GM12878 (cell line): Measurements from ENCODE around the gene EGF. TPM values are rescaled to one million over a fixed set of nuclear protein-coding genes. Genes with fewer than 3 reads are reported as not detected.

Source experiments
- ATAC-seq: fragments of 200-7000 bp; cut with Tn5 transposase; 3 replicates; pipeline ENCODE4 v1.9.1; 2020; ENCODE audit warnings: mild to moderate bottlenecking, moderate library complexity
- BruUV-seq: library from RNA; stranded (reverse); fragments of 400-500 nt; replicated peaks from 2 replicates; lab custom pipeline; 2021; lab: Mats Ljungman, UMichigan
- CTCF ChIA-PET: fragments of 300-600 bp; sonication (Branson Sonifier 250); formaldehyde crosslinking; extraction: SDS; loops from one replicate; lab custom pipeline; 2021; ENCODE audit warnings: inconsistent platforms; lab: Yijun Ruan, JAX
- POLR2A ChIA-PET: fragments of 350-600 bp; formaldehyde crosslinking; extraction: SDS; loops from one replicate; lab custom pipeline; 2021; ENCODE audit warnings: inconsistent platforms; lab: Charles Lee
- RAD21 ChIA-PET: fragments of 300-600 bp; sonication (Branson Sonifier 250); formaldehyde crosslinking; loops from one replicate; lab custom pipeline; 2023; ENCODE audit warnings: antibody characterized with exemption; ENCODE audit not compliant: unreplicated experiment; lab: Charles Lee
- SMC1A ChIA-PET: fragments of 300-600 bp; sonication (Branson Sonifier 250); formaldehyde crosslinking; loops from one replicate; lab custom pipeline; 2023; ENCODE audit not compliant: unreplicated experiment, uncharacterized antibody; lab: Charles Lee
- DNase-seq: peaks from one replicate; pipeline ENCODE4 v3.0.0-alpha.2; 2011; ENCODE audit warnings: low read depth, low spot score
- FAIRE-seq: peaks from 3 replicates; lab custom pipeline; 2011; peaks lifted over from hg19 to GRCh38; lab: Jason Lieb, UNC
- H2AFZ ChIP-seq: 2 replicates; pipeline ENCODE4 v1.6.0; 2011; ENCODE audit warnings: low read depth, low read length, control low read depth; ENCODE audit not compliant: control insufficient read depth
- H3K27ac ChIP-seq: 2 replicates; pipeline ENCODE4 v1.5.1; 2011; ENCODE audit warnings: control low read depth; ENCODE audit not compliant: control insufficient read depth, insufficient read depth
- H3K27me3 ChIP-seq, 2 experiments: replicated peaks in 1 of 2; 2 replicates each; pipeline versions ENCODE4 v1.6.0 to v1.6.1; 2011; ENCODE audit warnings: low read length in 1 of 2; ENCODE audit not compliant: control insufficient read depth in 2 of 2, insufficient read depth in 2 of 2
- H3K36me3 ChIP-seq, 2 experiments: 2 replicates each; pipeline ENCODE4 v1.5.1; 2011; ENCODE audit warnings: low read length in 1 of 2; ENCODE audit not compliant: control insufficient read depth in 2 of 2, insufficient read depth in 2 of 2
- H3K4me1 ChIP-seq: 2 replicates; pipeline ENCODE4 v1.6.1; 2011; ENCODE audit warnings: mild to moderate bottlenecking, low read length, moderate library complexity, mixed read lengths; ENCODE audit not compliant: control insufficient read depth, insufficient read depth
- H3K4me2 ChIP-seq: 2 replicates; pipeline ENCODE4 v1.6.0; 2011; ENCODE audit warnings: control low read depth; ENCODE audit not compliant: control insufficient read depth, insufficient read depth
- H3K4me3 ChIP-seq: fragments of 200-600 bp; sonication (generic); 2 replicates; pipeline ENCODE4 v1.5.1; 2016
- H3K79me2 ChIP-seq: 2 replicates; pipeline ENCODE4 v1.6.0; 2011; ENCODE audit warnings: low read length; ENCODE audit not compliant: control insufficient read depth, insufficient read depth
- H3K9ac ChIP-seq: 2 replicates; pipeline ENCODE4 v1.8.0; 2011; ENCODE audit warnings: low read length, control low read depth, mixed read lengths; ENCODE audit not compliant: control insufficient read depth, insufficient read depth
- H3K9me3 ChIP-seq: replicated peaks from 3 replicates; pipeline ENCODE4 v1.5.1; 2011; ENCODE audit warnings: mild to moderate bottlenecking, low read length; ENCODE audit not compliant: control insufficient read depth, insufficient read depth
- H4K20me1 ChIP-seq: 2 replicates; pipeline ENCODE4 v1.6.0; 2011; ENCODE audit not compliant: control insufficient read depth, insufficient read depth
- BRCA1 ChIP-seq: IDR thresholded peaks from 2 replicates; pipeline ENCODE4 v1.6.1; 2011; ENCODE audit warnings: low read depth, low read length, improper control_type of control experiment
- ETV6 ChIP-seq, 2 experiments: fragments of 450-650 bp in 1 of 2; IDR thresholded peaks in 1 of 2; conservative IDR thresholded peaks in 1 of 2; 2 replicates each; pipeline ENCODE4 v1.6.1; 2014; ENCODE audit warnings: antibody characterized with exemption in 1 of 2, borderline replicate concordance in 1 of 2, low read depth in 1 of 2, mild to moderate bottlenecking in 1 of 2, moderate library complexity in 1 of 2
- FOS ChIP-seq: IDR thresholded peaks from 3 replicates; pipeline ENCODE4 v1.6.1; 2011; ENCODE audit warnings: borderline replicate concordance; ENCODE audit not compliant: insufficient read length; ENCODE audit errors: extremely low read depth
- FOXK2 ChIP-seq: fragments of 450-650 bp; IDR thresholded peaks from 2 replicates; pipeline ENCODE4 v1.6.1; 2017; ENCODE audit warnings: mild to moderate bottlenecking, moderate library complexity
- LARP7 ChIP-seq: fragments of 450-650 bp; IDR thresholded peaks from 2 replicates; pipeline ENCODE4 v1.6.1; 2017; ENCODE audit warnings: mild to moderate bottlenecking
- SIX5 ChIP-seq: IDR thresholded peaks from 2 replicates; pipeline ENCODE4 v1.6.1; 2011; ENCODE audit warnings: mild to moderate bottlenecking, low read depth, low read length, moderate library complexity; ENCODE audit not compliant: severe bottlenecking
- SREBF2 ChIP-seq: IDR thresholded peaks from 2 replicates; pipeline ENCODE4 v1.6.1; 2012; ENCODE audit warnings: mild to moderate bottlenecking, low read length
- TAF1 ChIP-seq: IDR thresholded peaks from 2 replicates; pipeline ENCODE4 v1.6.1; 2011; ENCODE audit warnings: mild to moderate bottlenecking, low read depth, low read length, borderline replicate concordance
- ZNF207 ChIP-seq: fragments of 450-650 bp; IDR thresholded peaks from 2 replicates; pipeline ENCODE4 v1.6.1; 2014; ENCODE audit warnings: antibody characterized with exemption, mild to moderate bottlenecking, borderline replicate concordance
- ZSCAN29 ChIP-seq: fragments of 450-650 bp; IDR thresholded peaks from 2 replicates; pipeline ENCODE4 v1.6.1; 2017; ENCODE audit warnings: mild to moderate bottlenecking, moderate library complexity
- WGBS: methylation state at CpG from one replicate; pipeline ENCODE4 v1.1.6; 2016; ENCODE audit warnings: low lambda C conversion rate; ENCODE audit not compliant: insufficient replicate concordance, insufficient coverage; ENCODE audit errors: missing lambda C conversion rate; 5-methylcytosine and 5-hydroxymethylcytosine counted together
- in situ Hi-C: fragments of 300-500 bp; cut with MboI; formaldehyde crosslinking; loops from 9 replicates; pipeline ENCODE4 v1.14.3; 2018; ENCODE audit warnings: mixed read lengths
- intact Hi-C: fragments of 100-400 bp; cut with micrococcal nuclease; formaldehyde crosslinking; loops from one replicate; pipeline ENCODE4 v1.14.2; 2022; ENCODE audit not compliant: unreplicated experiment
- polyA plus RNA-seq, 11 experiments: library from polyadenylated mRNA; depleted of rRNA in 4 of 11; unstranded in 6 of 11; stranded (reverse) in 5 of 11; fragments of >200 nt; fragmentation: Nextera tagmentation in 4 of 11; fragmentation: Illumina TruSeq in 1 of 11; extraction: Ambion mirVana in 4 of 11; extraction: Trizol in 1 of 11; gene quantifications; 1 replicate in 1 of 11; 2 replicates in 10 of 11; pipeline versions ENCODE4 v1.2.1 to v1.2.3, GENCODE V29; 2011 to 2016; ENCODE audit warnings: inconsistent platforms in 2 of 11, missing spikeins in 2 of 11, low read depth in 1 of 11
- total RNA-seq, 4 experiments: library from RNA; depleted of rRNA in 3 of 4; stranded (reverse); fragments of >200 nt in 3 of 4; fragmentation: Illumina TruSeq in 1 of 4; extraction: Trizol in 1 of 4; gene quantifications; 2 replicates each; pipeline versions ENCODE4 v1.2.1 to v1.2.3, GENCODE V29; 2013 to 2021
- TF ChIP-seq, protein P1 (sequence below): IDR thresholded peaks from 2 replicates; pipeline ENCODE4 v1.6.1; 2012; ENCODE audit warnings: low read depth, low read length, improper control_type of control experiment
- TF ChIP-seq, protein P2 (sequence below): IDR thresholded peaks from 2 replicates; pipeline ENCODE4 v1.6.1; 2012; ENCODE audit warnings: improper control_type of control experiment, low read depth, low read length; ENCODE audit not compliant: insufficient replicate concordance

Gene EGF
- total and polyA plus RNA-seq, 10 of the 15 experiments (the other 5 are each of a cell fraction or from before 2014, with no cell fraction given), result 0.02 to 0.90 (median 0.19) TPM; not detected in 4

DNA sequence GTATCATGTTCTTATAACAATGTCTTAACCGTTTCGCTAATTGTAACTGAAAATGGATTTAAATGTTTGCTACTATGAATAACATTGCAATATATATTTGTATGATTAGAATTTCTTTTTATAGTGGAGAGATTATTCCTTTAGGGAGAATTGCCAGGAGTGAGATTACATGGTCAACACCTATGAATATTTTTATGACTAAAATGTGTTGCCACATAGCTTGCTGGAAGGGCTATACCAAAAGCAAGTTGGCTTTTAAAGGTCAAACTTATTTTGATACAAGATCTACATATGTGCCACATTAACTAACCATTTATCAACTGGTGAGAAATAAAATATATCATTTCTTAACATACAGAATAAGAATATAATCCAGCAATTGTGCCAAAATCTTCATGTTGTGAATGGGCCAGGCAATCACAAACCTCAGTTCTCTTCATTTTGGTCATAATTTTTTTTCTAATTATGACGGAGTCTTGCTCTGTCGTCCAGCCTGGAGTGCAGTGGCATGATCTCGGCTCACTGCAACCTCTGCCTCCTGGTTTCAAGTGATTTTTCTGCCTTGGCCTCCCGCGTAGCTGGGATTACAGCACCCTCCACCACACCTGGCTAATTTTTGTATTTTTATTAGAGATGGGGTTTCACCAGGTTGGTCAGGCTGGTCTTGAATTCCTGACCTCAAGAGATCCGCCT lies 10.0 kb upstream of the EGF start:
- Histone ChIP-seq H3K79me2 (no peaks in the 10 kb centered on the region), H3K4me3 (no peak overlapping the region), H3K4me2 (no peak overlapping the region), H3K9me3 (no peaks in the 10 kb centered on the region; the same call in 2 of the 3 replicates), H3K27ac (no peak overlapping the region), H3K4me1 (no peaks in the 10 kb centered on the region), H3K9ac (no peak overlapping the region), H3K27me3 (no peaks in the 10 kb centered on the region), H3K36me3 (no peaks in the 10 kb centered on the region), H4K20me1 (no peaks in the 10 kb centered on the region)
- no peak for DNase-seq
- 38% methylated on average over 8 of the region's 8 CpGs for WGBS
- in situ Hi-C loops, result no loop called here
- no TSS peak for BruUV-seq
- ATAC-seq, result no peak
- POLR2A ChIA-PET, result no interaction called here
- SMC1A ChIA-PET, result no interaction called here
- TF ChIP-seq SIX5, result no peak
- no peak for TF ChIP-seq BRCA1
- TF ChIP-seq, all 136 proteins: peak for 0
- no peak for FAIRE-seq
- H2AFZ ChIP-seq, result no peak overlapping the region
- RAD21 ChIA-PET, result no interaction called here
- intact Hi-C loops, result no loop called here
- CTCF ChIA-PET, result no interaction called here

DNA sequence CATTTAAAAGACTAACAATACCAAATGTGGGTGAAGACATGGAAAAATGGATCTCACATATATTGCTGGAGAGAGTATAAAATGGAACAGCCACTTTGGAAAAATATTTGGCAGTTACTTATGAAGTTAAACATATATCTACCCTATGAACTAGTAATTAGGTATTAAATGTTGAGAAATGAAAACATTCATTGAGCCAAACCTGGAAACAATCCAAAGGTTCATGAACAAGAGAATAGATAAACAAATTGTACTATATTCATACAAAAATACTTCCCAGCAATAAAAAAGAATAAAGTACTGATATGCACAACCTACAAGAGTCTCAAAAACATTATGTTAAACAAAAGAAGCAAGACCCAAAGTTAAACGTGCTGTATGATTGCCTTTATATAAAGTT lies 4.0 kb upstream of the EGF start:
- Histone ChIP-seq H3K79me2 (no peaks in the 10 kb centered on the region), H3K27ac (no peak overlapping the region), H3K4me1 (no peaks in the 10 kb centered on the region), H2AFZ (no peak overlapping the region), H4K20me1 (no peaks in the 10 kb centered on the region), H3K9ac (no peak overlapping the region), H3K9me3 (no peaks in the 10 kb centered on the region), H3K4me2 (no peak overlapping the region), H3K4me3 (no peak overlapping the region), H3K27me3 (peaks cover 0 to 2% of the 10 kb centered on the region in 2 experiments; a peak in 1 of 4 replicates), H3K36me3 (no peaks in the 10 kb centered on the region)
- no peak for FAIRE-seq
- ChIA-PET CTCF (no interaction called here), RAD21 (no interaction called here), SMC1A (no interaction called here), POLR2A (no interaction called here)
- DNase-seq, result no peak
- intact Hi-C loops (no loop called here), in situ Hi-C loops (no loop called here)
- 84% methylated on average over 1 of the region's 1 CpG for WGBS
- no TSS peak for BruUV-seq
- ATAC-seq, result no peak
- TF ChIP-seq, protein P1, sequence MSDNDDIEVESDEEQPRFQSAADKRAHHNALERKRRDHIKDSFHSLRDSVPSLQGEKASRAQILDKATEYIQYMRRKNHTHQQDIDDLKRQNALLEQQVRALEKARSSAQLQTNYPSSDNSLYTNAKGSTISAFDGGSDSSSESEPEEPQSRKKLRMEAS, result no peak
- no peak for TF ChIP-seq ZSCAN29
- no peak for TF ChIP-seq TAF1
- no peak for TF ChIP-seq LARP7
- TF ChIP-seq ZNF207, result no peak
- TF ChIP-seq, protein P2, sequence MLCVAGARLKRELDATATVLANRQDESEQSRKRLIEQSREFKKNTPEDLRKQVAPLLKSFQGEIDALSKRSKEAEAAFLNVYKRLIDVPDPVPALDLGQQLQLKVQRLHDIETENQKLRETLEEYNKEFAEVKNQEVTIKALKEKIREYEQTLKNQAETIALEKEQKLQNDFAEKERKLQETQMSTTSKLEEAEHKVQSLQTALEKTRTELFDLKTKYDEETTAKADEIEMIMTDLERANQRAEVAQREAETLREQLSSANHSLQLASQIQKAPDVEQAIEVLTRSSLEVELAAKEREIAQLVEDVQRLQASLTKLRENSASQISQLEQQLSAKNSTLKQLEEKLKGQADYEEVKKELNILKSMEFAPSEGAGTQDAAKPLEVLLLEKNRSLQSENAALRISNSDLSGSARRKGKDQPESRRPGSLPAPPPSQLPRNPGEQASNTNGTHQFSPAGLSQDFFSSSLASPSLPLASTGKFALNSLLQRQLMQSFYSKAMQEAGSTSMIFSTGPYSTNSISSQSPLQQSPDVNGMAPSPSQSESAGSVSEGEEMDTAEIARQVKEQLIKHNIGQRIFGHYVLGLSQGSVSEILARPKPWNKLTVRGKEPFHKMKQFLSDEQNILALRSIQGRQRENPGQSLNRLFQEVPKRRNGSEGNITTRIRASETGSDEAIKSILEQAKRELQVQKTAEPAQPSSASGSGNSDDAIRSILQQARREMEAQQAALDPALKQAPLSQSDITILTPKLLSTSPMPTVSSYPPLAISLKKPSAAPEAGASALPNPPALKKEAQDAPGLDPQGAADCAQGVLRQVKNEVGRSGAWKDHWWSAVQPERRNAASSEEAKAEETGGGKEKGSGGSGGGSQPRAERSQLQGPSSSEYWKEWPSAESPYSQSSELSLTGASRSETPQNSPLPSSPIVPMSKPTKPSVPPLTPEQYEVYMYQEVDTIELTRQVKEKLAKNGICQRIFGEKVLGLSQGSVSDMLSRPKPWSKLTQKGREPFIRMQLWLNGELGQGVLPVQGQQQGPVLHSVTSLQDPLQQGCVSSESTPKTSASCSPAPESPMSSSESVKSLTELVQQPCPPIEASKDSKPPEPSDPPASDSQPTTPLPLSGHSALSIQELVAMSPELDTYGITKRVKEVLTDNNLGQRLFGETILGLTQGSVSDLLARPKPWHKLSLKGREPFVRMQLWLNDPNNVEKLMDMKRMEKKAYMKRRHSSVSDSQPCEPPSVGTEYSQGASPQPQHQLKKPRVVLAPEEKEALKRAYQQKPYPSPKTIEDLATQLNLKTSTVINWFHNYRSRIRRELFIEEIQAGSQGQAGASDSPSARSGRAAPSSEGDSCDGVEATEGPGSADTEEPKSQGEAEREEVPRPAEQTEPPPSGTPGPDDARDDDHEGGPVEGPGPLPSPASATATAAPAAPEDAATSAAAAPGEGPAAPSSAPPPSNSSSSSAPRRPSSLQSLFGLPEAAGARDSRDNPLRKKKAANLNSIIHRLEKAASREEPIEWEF, result no peak
- TF ChIP-seq SREBF2, result no peak
- TF ChIP-seq ETV6 (conservative IDR thresholded peaks at IDR 0.05 in 1 of 2, IDR thresholded peaks at IDR 0.05 in 1 of 2; ENCODE audit: borderline replicate concordance in 1 of 2, low read depth in 1 of 2), result no peak
- no peak for TF ChIP-seq FOXK2
- no peak for TF ChIP-seq FOS
